Gastrocnemius medialis (tissue), 4 donors: ENCODE data around the gene NR4A1.

Experiments used
- POLR2A ChIP-seq, 2 donors: fragments of 450-650 bp; IDR thresholded peaks; one replicate each; pipeline ENCODE4 v1.6.1; 2017; ENCODE audit warnings: antibody characterized with exemption in 2 of 2, mild to moderate bottlenecking in 2 of 2, moderate library complexity in 2 of 2
- TF ChIP-seq, protein P1 (sequence below), 5 experiments: fragments of 450-650 bp in 3 of 5; fragments of 200-600 bp in 2 of 5; sonication (generic) in 2 of 5; IDR thresholded peaks in 4 of 5; conservative IDR thresholded peaks in 1 of 5; 1 replicate in 4 of 5; 2 replicates in 1 of 5; pipeline ENCODE4 v1.5.1; 2016 to 2019; ENCODE audit warnings: antibody characterized with exemption in 5 of 5, mild to moderate bottlenecking in 3 of 5, moderate library complexity in 3 of 5

DNA sequence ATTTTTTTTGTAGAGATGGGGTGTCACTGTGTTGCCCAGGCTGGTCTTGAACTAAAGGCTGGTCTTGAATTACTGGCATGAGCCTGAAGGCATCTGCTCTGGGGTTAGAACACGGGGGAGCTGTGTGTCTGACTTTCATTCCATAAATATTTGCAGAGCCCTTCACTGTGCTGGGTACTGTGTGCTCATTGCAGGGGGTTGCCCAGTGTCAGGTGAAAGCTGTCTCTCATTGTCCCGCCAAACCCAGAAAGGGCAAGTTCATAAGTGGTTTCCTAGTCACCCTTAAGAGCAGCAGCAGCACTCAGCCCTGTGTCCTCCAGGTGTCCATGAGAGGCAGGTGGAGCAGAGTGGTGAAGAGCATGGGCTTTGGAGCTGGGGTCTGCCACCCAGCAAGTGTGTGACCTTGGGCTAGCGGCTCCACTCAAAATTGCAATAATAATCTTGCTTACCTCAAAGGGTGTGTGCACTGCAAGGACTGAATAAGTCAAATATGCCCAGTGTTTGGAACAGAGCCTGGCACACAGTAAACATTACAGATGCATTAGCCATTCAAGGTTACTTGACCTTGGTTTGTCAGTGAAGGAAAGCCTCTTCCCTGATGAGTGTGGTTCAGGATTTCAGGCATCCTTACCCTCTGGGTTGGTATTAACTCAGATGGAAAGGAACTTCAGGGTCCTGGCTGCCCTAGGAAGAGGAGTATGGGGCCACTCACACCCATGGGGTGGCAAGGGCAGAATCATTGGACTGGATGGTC lies 23.9 kb downstream of the NR4A1 start:
- TF ChIP-seq, protein P1, sequence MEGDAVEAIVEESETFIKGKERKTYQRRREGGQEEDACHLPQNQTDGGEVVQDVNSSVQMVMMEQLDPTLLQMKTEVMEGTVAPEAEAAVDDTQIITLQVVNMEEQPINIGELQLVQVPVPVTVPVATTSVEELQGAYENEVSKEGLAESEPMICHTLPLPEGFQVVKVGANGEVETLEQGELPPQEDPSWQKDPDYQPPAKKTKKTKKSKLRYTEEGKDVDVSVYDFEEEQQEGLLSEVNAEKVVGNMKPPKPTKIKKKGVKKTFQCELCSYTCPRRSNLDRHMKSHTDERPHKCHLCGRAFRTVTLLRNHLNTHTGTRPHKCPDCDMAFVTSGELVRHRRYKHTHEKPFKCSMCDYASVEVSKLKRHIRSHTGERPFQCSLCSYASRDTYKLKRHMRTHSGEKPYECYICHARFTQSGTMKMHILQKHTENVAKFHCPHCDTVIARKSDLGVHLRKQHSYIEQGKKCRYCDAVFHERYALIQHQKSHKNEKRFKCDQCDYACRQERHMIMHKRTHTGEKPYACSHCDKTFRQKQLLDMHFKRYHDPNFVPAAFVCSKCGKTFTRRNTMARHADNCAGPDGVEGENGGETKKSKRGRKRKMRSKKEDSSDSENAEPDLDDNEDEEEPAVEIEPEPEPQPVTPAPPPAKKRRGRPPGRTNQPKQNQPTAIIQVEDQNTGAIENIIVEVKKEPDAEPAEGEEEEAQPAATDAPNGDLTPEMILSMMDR (IDR thresholded peaks at IDR 0.05 in 4 of 5, conservative IDR thresholded peaks at IDR 0.05 in 1 of 5) = no peak
- TF ChIP-seq POLR2A (IDR thresholded peaks at IDR 0.05) = no peak
